CD4-positive, alpha-beta T cell (primary cell): ENCODE results near the gene GORASP1. TPM values are rescaled to one million over a fixed set of nuclear protein-coding genes. Genes with fewer than 3 reads are reported as not detected.

Experiments
- ATAC-seq: fragments of 200-7000 bp; cut with Tn5 transposase; one replicate; pipeline ENCODE4 v1.10.0; 2022; ENCODE audit warnings: mild to moderate bottlenecking; ENCODE audit not compliant: poor library complexity
- CTCF ChIA-PET: fragments of 350-600 bp; sonication (Branson Sonifier 250); formaldehyde crosslinking; loops from one replicate; lab custom pipeline; 2021; ENCODE audit warnings: antibody characterized with exemption, inconsistent platforms; lab: Charles Lee
- POLR2A ChIA-PET: fragments of 350-600 bp; sonication (Branson Sonifier 250); formaldehyde crosslinking; loops from one replicate; lab custom pipeline; 2021; ENCODE audit warnings: antibody characterized with exemption, inconsistent platforms; lab: Charles Lee
- DNase-seq, 14 experiments: peaks; one replicate each; pipeline ENCODE4 v3.0.0-alpha.2; 2013 to 2020; ENCODE audit warnings: mixed read lengths in 2 of 14
- H3K27ac ChIP-seq, 2 donors: one replicate each; pipeline versions ENCODE4 v1.5.1 to v1.7.0; 2013; ENCODE audit warnings: low read length in 2 of 2, low read depth in 1 of 2, mild to moderate bottlenecking in 1 of 2
- H3K27me3 ChIP-seq, 2 experiments: 1 replicate in 1 of 2; 2 replicates in 1 of 2; pipeline versions ENCODE4 v1.6.1 to v1.7.0; 2013; ENCODE audit warnings: low read length in 2 of 2, control low read depth in 1 of 2, mild to moderate bottlenecking in 1 of 2, moderate library complexity in 1 of 2; ENCODE audit not compliant: insufficient read depth in 2 of 2, control insufficient read depth in 1 of 2
- H3K36me3 ChIP-seq: one replicate; pipeline ENCODE4 v1.6.1; 2013; ENCODE audit warnings: low read length, control low read depth; ENCODE audit not compliant: insufficient read depth
- H3K4me1 ChIP-seq: one replicate; pipeline ENCODE4 v1.6.1; 2013; ENCODE audit warnings: low read length, control low read depth; ENCODE audit not compliant: insufficient read depth
- H3K4me3 ChIP-seq: one replicate; pipeline ENCODE4 v1.5.1; 2013; ENCODE audit warnings: mild to moderate bottlenecking, low read length, moderate library complexity
- H3K9me3 ChIP-seq, 2 experiments: 1 replicate in 1 of 2; 2 replicates in 1 of 2; pipeline versions ENCODE4 v1.6.1 to v1.7.0; 2013; ENCODE audit warnings: low read length in 2 of 2, mild to moderate bottlenecking in 2 of 2, control low read depth in 1 of 2, moderate library complexity in 1 of 2; ENCODE audit not compliant: control insufficient read depth in 1 of 2, insufficient read depth in 1 of 2
- H3K27ac Mint-ChIP-seq: one replicate; pipeline ENCODE4 v1.8.0; 2020; ENCODE audit warnings: mixed read lengths
- H3K27me3 Mint-ChIP-seq: one replicate; pipeline ENCODE4 v1.8.0; 2021; ENCODE audit warnings: mixed read lengths
- H3K36me3 Mint-ChIP-seq: one replicate; pipeline ENCODE4 v1.8.0; 2021; ENCODE audit warnings: low read depth, mixed read lengths
- H3K4me1 Mint-ChIP-seq: one replicate; pipeline ENCODE4 v1.8.0; 2021; ENCODE audit warnings: low read depth, mixed read lengths
- H3K4me3 Mint-ChIP-seq: one replicate; pipeline ENCODE4 v1.8.0; 2020; ENCODE audit warnings: mild to moderate bottlenecking, mixed read lengths
- H3K9me3 Mint-ChIP-seq: one replicate; pipeline ENCODE4 v1.8.0; 2020; ENCODE audit warnings: mixed read lengths
- CTCF ChIP-seq: fragments of 200-600 bp; IDR thresholded peaks from one replicate; pipeline ENCODE4 v1.8.0; 2022; ENCODE audit warnings: antibody characterized with exemption, mild to moderate bottlenecking
- intact Hi-C, 2 experiments: fragments of 100-400 bp; cut with DNase I in 1 of 2; cut with micrococcal nuclease in 1 of 2; formaldehyde crosslinking; loops; one replicate each; pipeline versions ENCODE4 v1.15.1 to v1.9.0; 2023 to 2025; cut with DNase I, micrococcal nuclease
- total RNA-seq, 174 experiments: library from RNA in 2 of 174; stranded (reverse) in 2 of 174; gene quantifications; one replicate each; pipeline ENCODE4 v1.2.3 and lab custom pipeline; 2021 to 2026

Gene GORASP1
- total RNA-seq, 2 experiments from 2014 or later: 29.1 to 31.5 TPM

- ChIA-PET CTCF (no interaction called here), POLR2A (no interaction called here)
- H3K4me1 Mint-ChIP-seq: peaks cover 44% of the 10 kb centered on the region
- H3K27me3 ChIP-seq: no peaks in the 10 kb centered on the region
- H3K9me3 Mint-ChIP-seq: no peaks in the 10 kb centered on the region
- H3K27ac ChIP-seq: peak overlapping the region; percentile 71 to 96
- peak overlapping the region; percentile 49 for H3K4me3 ChIP-seq
- intact Hi-C loops: loop anchor here in 1 of 2 experiments (1.0 kb wide), 1 partner anchor 24 kb away; no protein-coding TSS in a partner anchor
- no peak for DNase-seq
- ATAC-seq: no peak
- H3K36me3 ChIP-seq: no peaks in the 10 kb centered on the region
- H3K9me3 ChIP-seq: no peaks in the 10 kb centered on the region
- peak overlapping the region; percentile 92 for H3K4me3 Mint-ChIP-seq
- peaks cover 19% of the 10 kb centered on the region for H3K36me3 Mint-ChIP-seq
- H3K27me3 Mint-ChIP-seq: peaks cover 4% of the 10 kb centered on the region
- H3K27ac Mint-ChIP-seq: peak overlapping the region; percentile 93
- peaks cover 47% of the 10 kb centered on the region for H3K4me1 ChIP-seq
- no peak for TF ChIP-seq CTCF
Measured at GRCh38 chr3:39153977-39154279, 46.5 kb upstream of the GORASP1 start.

- no peak for TF ChIP-seq CTCF
- Histone ChIP-seq H3K27ac (peak overlapping the region; percentile 95 to 96), H3K4me3 (peak overlapping the region; percentile 66), H3K27me3 (no peaks in the 10 kb centered on the region), H3K9me3 (no peaks in the 10 kb centered on the region), H3K36me3 (peaks cover 6% of the 10 kb centered on the region), H3K4me1 (peaks cover 77% of the 10 kb centered on the region)
- Mint-ChIP-seq H3K36me3 (peaks cover 44% of the 10 kb centered on the region), H3K9me3 (no peaks in the 10 kb centered on the region), H3K4me1 (peaks cover 73% of the 10 kb centered on the region), H3K27me3 (peaks cover 4% of the 10 kb centered on the region), H3K27ac (peak overlapping the region; percentile 97), H3K4me3 (peak overlapping the region; percentile 93)
- ChIA-PET POLR2A (interaction anchor here (0.6 to 1.7 kb wide), 4 partner anchors 25 to 74 kb away, joined by 3 to 4 read pairs (median 3); no protein-coding TSS in a partner anchor), CTCF (no interaction called here)
- DNase-seq (peak in 9 of 14 experiments; percentile 37 to 76 (median 51)), ATAC-seq (no peak)
- intact Hi-C loops: loop anchor here in 1 of 2 experiments (2.0 kb wide), 1 partner anchor 24 kb away; no protein-coding TSS in a partner anchor
Measured at GRCh38 chr3:39150803-39151631, 43.6 kb upstream of the GORASP1 start.

- intact Hi-C loops: loop anchor here in 1 of 2 experiments (2.0 kb wide), 1 partner anchor 23 kb away; no protein-coding TSS in a partner anchor
- peaks cover 52% of the 10 kb centered on the region for H3K36me3 Mint-ChIP-seq
Measured at GRCh38 chr3:39150148-39150802, 42.8 kb upstream of the GORASP1 start.

More at GRCh38 chr3:39150148-39150802, 42.8 kb upstream of the GORASP1 start:
- Mint-ChIP-seq H3K4me1 (peaks cover 74% of the 10 kb centered on the region), H3K4me3 (peak overlapping the region; percentile 93), H3K27me3 (peaks cover 4% of the 10 kb centered on the region), H3K9me3 (no peaks in the 10 kb centered on the region), H3K27ac (peak overlapping the region; percentile 97)
- peaks cover 79% of the 10 kb centered on the region for H3K4me1 ChIP-seq
- H3K27ac ChIP-seq: peak overlapping the region; percentile 45 to 95
- DNase-seq: peak in 1 of 14 experiments; percentile 44
- no peaks in the 10 kb centered on the region for H3K27me3 ChIP-seq
- TF ChIP-seq CTCF: no peak
- ChIA-PET CTCF (no interaction called here), POLR2A (interaction anchor here (0.8 to 1.7 kb wide), 4 partner anchors 10 to 42 kb away, joined by 3 to 4 read pairs (median 3); no protein-coding TSS in a partner anchor)
- no peak for ATAC-seq
- H3K36me3 ChIP-seq: peaks cover 14% of the 10 kb centered on the region
- no peak overlapping the region for H3K4me3 ChIP-seq
- H3K9me3 ChIP-seq: no peaks in the 10 kb centered on the region
